Loucy (cell line): ENCODE measurements around the gene ZCRB1.

Experiments
- CTCF ChIP-seq: fragments of 200-600 bp; sonication (generic); conservative IDR thresholded peaks from 2 replicates; pipeline ENCODE4 v1.5.1; 2014; ENCODE audit warnings: mild to moderate bottlenecking, antibody characterized with exemption, low read length
- EZH2phosphoT487 ChIP-seq: fragments of 200-600 bp; IDR thresholded peaks from 2 replicates; pipeline ENCODE4 v1.6.1; 2018; ENCODE audit warnings: antibody characterized with exemption, mild to moderate bottlenecking, moderate library complexity, borderline replicate concordance

- TF ChIP-seq CTCF (no peak), EZH2phosphoT487 (no peak)
Observed at GRCh38 chr12:42364692-42365091, 38.8 kb upstream of the ZCRB1 start.
